IPS-15b (cell line): ENCODE data around the gene ADAM10.

Experiments
- H3K27me3 ChIP-seq: one replicate; pipeline ENCODE4 v1.6.1; 2013; ENCODE audit warnings: low read length; ENCODE audit not compliant: control insufficient read depth, insufficient read depth
- H3K36me3 ChIP-seq: one replicate; pipeline ENCODE4 v1.6.1; 2013; ENCODE audit warnings: low read length; ENCODE audit not compliant: control insufficient read depth, insufficient read depth
- H3K4me1 ChIP-seq: one replicate; pipeline ENCODE4 v1.6.1; 2013; ENCODE audit warnings: mild to moderate bottlenecking, low read length; ENCODE audit not compliant: control insufficient read depth, insufficient read depth
- H3K4me3 ChIP-seq: one replicate; pipeline ENCODE4 v1.5.1; 2013; ENCODE audit warnings: low read depth, low read length
- H3K9ac ChIP-seq: one replicate; pipeline ENCODE4 v1.6.1; 2013; ENCODE audit warnings: low read depth, mild to moderate bottlenecking, low read length
- H3K9me3 ChIP-seq: one replicate; pipeline ENCODE4 v1.6.1; 2013; ENCODE audit warnings: mild to moderate bottlenecking, low read length; ENCODE audit not compliant: control insufficient read depth, insufficient read depth

The ADAM10 gene

DNA sequence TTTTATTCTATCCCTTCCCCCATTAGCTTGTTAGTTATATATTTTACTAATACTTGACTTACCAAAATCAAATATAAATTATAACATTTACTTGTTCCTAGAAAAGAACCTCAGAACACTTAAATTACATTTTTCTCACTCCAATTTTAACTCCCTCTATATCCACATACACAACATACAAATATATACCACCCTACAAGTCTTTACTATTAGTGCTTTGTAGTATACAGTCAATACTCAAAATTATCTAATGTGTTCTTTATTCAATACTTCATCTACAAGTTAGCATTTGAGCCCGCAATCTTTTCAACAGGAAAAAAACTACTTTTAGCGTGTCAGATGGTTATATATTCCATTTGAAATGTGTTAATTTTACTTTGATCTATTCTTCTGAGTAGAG lies 100.3 kb downstream of the ADAM10 start:
- Histone ChIP-seq H3K36me3 (no peaks in the 10 kb centered on the region), H3K4me1 (no peaks in the 10 kb centered on the region), H3K4me3 (no peak overlapping the region), H3K9me3 (no peaks in the 10 kb centered on the region), H3K27me3 (no peaks in the 10 kb centered on the region), H3K9ac (no peak overlapping the region)

- H3K4me3 ChIP-seq: no peak overlapping the region
- no peak overlapping the region for H3K9ac ChIP-seq
- H3K9me3 ChIP-seq: no peaks in the 10 kb centered on the region
- no peaks in the 10 kb centered on the region for H3K27me3 ChIP-seq
- no peaks in the 10 kb centered on the region for H3K36me3 ChIP-seq
- no peaks in the 10 kb centered on the region for H3K4me1 ChIP-seq
Measured at GRCh38 chr15:58643996-58644395, 105.5 kb downstream of the ADAM10 start.

- Histone ChIP-seq H3K4me1 (no peaks in the 10 kb centered on the region), H3K27me3 (no peaks in the 10 kb centered on the region), H3K36me3 (no peaks in the 10 kb centered on the region), H3K9ac (no peak overlapping the region), H3K9me3 (no peaks in the 10 kb centered on the region), H3K4me3 (no peak overlapping the region)
Measured at GRCh38 chr15:58641660-58642059, 107.8 kb downstream of the ADAM10 start.

GRCh38 chr15:58639992-58640391 lies 109.5 kb downstream of the ADAM10 start:
- Histone ChIP-seq H3K4me3 (no peak overlapping the region), H3K27me3 (no peaks in the 10 kb centered on the region), H3K9me3 (no peaks in the 10 kb centered on the region), H3K9ac (no peak overlapping the region), H3K36me3 (no peaks in the 10 kb centered on the region), H3K4me1 (no peaks in the 10 kb centered on the region)

GRCh38 chr15:58639002-58639756 lies 110.3 kb downstream of the ADAM10 start:
- H3K36me3 ChIP-seq: no peaks in the 10 kb centered on the region
- no peak overlapping the region for H3K9ac ChIP-seq
- H3K4me3 ChIP-seq: no peak overlapping the region
- no peaks in the 10 kb centered on the region for H3K27me3 ChIP-seq
- no peaks in the 10 kb centered on the region for H3K4me1 ChIP-seq
- no peaks in the 10 kb centered on the region for H3K9me3 ChIP-seq

GRCh38 chr15:58632789-58633188 lies 116.7 kb downstream of the ADAM10 start:
- H3K4me1 ChIP-seq: no peaks in the 10 kb centered on the region
- H3K9me3 ChIP-seq: no peaks in the 10 kb centered on the region
- no peak overlapping the region for H3K9ac ChIP-seq
- no peak overlapping the region for H3K4me3 ChIP-seq
- no peaks in the 10 kb centered on the region for H3K36me3 ChIP-seq
- no peaks in the 10 kb centered on the region for H3K27me3 ChIP-seq

DNA sequence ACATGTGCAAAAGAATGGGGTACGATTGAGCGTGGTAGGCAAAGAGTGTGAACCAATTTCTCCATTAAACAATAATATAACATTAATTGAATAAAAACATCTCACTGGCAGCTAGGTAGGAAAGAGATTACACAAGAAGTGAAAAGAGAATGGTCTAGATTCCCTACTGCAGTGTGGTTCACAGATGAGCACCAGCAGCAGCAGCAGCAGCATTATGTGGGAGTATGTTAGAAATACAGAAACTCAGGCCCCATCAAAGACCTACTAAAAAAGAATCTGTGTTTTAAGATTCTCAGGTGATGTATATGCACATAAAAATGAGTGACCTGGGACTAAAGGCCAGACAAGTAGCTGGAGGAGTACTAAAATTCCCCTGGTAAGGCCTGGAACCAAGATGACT lies 118.2 kb downstream of the ADAM10 start:
- H3K9me3 ChIP-seq: no peaks in the 10 kb centered on the region
- H3K27me3 ChIP-seq: no peaks in the 10 kb centered on the region
- H3K4me3 ChIP-seq: no peak overlapping the region
- no peaks in the 10 kb centered on the region for H3K36me3 ChIP-seq
- H3K9ac ChIP-seq: no peak overlapping the region
- no peaks in the 10 kb centered on the region for H3K4me1 ChIP-seq

GRCh38 chr15:58629625-58630024 lies 119.9 kb downstream of the ADAM10 start:
- Histone ChIP-seq H3K4me3 (no peak overlapping the region), H3K9ac (no peak overlapping the region), H3K36me3 (no peaks in the 10 kb centered on the region), H3K27me3 (no peaks in the 10 kb centered on the region), H3K4me1 (no peaks in the 10 kb centered on the region), H3K9me3 (no peaks in the 10 kb centered on the region)

DNA sequence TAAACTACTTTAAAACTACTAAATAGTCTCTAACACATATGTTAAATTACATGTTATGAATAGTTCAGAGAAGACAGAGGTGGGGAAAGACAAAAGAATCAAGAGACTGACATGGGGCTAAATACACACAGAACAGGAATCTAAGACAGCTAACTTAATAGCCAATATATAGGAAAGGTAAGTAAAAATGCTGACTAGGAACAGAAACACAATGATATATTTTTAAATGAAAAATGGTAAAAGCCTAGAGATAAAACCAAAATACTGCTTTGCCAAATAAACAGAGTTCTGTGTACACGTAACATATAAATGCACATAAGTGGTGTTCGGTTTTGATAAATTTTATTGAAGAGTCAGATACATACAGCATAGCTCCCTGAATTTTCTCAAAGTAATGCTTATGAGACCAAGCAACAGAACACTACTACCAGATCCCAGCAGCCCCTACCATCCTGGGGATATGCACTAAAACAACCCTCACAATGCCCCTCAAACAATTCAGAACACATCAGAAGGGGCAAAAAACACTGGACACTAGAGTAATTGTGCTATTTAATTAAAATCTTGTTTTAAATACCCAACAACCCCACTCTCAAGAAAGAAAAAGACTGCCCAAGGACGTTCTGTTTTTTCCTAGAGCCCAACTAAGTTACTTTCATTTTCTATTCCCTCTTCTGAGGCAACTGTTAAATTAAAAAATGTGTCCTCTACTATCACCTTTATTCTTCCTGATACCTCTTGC lies 121.1 kb downstream of the ADAM10 start:
- Histone ChIP-seq H3K27me3 (no peaks in the 10 kb centered on the region), H3K9me3 (no peaks in the 10 kb centered on the region), H3K36me3 (no peaks in the 10 kb centered on the region), H3K4me1 (no peaks in the 10 kb centered on the region), H3K9ac (no peak overlapping the region), H3K4me3 (no peak overlapping the region)

DNA sequence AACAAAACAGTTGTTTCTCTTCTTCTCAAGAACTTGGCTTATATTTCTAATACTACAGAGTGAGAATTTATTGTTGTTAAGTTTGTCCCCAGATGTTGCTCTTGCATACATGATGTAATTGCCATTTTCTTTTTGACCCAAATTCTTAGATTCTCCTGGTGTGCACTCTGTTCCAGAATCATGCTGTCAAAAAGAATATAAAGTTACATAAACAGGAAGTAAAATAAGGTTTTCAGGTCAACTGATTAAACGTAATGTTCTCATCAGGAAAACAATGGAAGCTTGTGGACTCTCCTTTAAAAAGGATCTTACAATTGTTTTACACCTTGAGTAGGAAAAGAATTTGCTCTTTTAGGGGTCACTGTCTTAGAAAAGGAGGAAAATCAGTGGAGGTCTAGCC lies 121.8 kb downstream of the ADAM10 start:
- no peak overlapping the region for H3K9ac ChIP-seq
- H3K9me3 ChIP-seq: no peaks in the 10 kb centered on the region
- no peaks in the 10 kb centered on the region for H3K4me1 ChIP-seq
- no peaks in the 10 kb centered on the region for H3K36me3 ChIP-seq
- H3K27me3 ChIP-seq: no peaks in the 10 kb centered on the region
- H3K4me3 ChIP-seq: no peak overlapping the region

GRCh38 chr15:58627046-58627445 lies 122.5 kb downstream of the ADAM10 start:
- Histone ChIP-seq H3K9me3 (no peaks in the 10 kb centered on the region), H3K27me3 (no peaks in the 10 kb centered on the region), H3K4me3 (no peak overlapping the region), H3K9ac (no peak overlapping the region), H3K4me1 (no peaks in the 10 kb centered on the region), H3K36me3 (no peaks in the 10 kb centered on the region)

DNA sequence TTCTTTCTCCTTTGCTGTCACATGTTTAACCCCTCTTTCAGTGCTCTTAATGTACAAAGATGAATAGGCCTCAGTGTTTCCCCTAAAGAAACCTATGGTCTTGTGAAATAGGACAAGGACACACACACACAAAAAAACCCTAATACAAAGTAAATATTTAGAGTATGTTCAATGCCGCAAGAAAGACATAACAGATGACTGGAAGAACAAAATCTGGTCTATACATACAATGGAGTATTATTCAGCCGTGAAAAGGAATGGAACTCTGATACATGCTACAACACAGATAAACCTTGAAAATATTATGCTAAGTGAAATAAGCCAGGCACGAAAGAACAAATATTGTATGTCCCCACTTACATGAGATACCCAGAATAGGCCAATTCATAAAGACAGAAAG lies 123.1 kb downstream of the ADAM10 start:
- H3K4me3 ChIP-seq: no peak overlapping the region
- H3K9me3 ChIP-seq: no peaks in the 10 kb centered on the region

More for the DNA sequence above, 123.1 kb downstream of the ADAM10 start:
- Histone ChIP-seq H3K27me3 (no peaks in the 10 kb centered on the region), H3K36me3 (no peaks in the 10 kb centered on the region), H3K4me1 (no peaks in the 10 kb centered on the region), H3K9ac (no peak overlapping the region)
